Measurements from ENCODE around the gene FEM1B. TPM values are rescaled to one million over a fixed set of nuclear protein-coding genes. Genes with fewer than 3 reads are reported as not detected.

Gene FEM1B
- total and polyA plus RNA-seq, 4 donors, result 39.9 to 128 (median 76.3) TPM

DNA sequence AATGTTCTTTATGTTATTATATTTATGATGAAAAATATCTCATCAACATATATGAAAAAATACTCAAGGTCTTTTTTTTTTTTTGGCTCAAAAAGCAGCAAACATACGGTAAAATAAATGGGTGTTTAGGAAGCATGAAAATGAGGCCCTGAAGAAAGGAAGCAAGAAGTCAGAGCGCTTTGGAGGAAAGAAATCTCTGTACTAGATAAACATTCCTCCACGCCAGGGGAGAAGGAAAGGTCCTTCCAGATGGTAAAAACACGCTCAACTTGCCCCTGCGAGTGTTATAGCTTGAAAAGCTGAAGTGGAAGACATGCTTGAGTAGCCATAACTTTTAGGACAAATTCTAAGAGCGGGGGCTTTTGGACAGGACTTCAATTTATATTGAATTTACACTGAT, 52.9 kb downstream of the FEM1B start:
- peak overlapping the region; percentile 75 for H3K27ac ChIP-seq (ENCODE audit: low read depth, low read length)
- peaks cover 55% of the 10 kb centered on the region for H3K4me1 ChIP-seq (ENCODE audit: control insufficient read depth, insufficient read depth, low read length)
- 10% methylated on average over 2 of the region's 6 CpGs for WGBS (ENCODE audit: insufficient coverage)
- DNase-seq (ENCODE audit: low read depth in 4 of 6, low spot score in 6 of 6), result peak in 2 of 6 donors; percentile 68 to 74
- H3K36me3 ChIP-seq (ENCODE audit: control insufficient read depth, insufficient read depth, low read length), result no peaks in the 10 kb centered on the region
- H3K27me3 ChIP-seq (ENCODE audit: control insufficient read depth, insufficient read depth, low read length), result peaks cover 3% of the 10 kb centered on the region
- no peaks in the 10 kb centered on the region for H3K9me3 ChIP-seq (ENCODE audit: control insufficient read depth, insufficient read depth, low read length)
- no peak overlapping the region for H3K4me3 ChIP-seq (ENCODE audit: low read depth, low read length)

DNA sequence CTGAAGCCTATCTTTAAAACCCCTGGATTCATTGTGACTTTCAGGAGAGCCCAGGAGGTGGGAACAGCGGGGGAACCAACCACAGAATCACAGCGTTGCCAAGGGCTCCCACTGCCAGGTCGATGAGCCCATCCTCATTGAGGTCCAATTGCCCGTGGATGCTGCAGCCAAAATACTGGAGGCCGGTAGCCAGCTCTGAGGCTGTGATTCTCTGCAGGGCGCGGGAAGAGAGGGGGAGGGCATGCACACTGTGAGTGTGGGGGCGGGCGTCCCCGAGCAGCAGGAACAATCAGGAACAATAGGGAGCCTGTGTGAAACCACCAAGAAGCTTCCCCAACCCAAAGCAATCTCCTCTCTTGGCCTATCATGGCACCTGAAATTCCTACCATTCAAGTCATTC, 53.4 kb downstream of the FEM1B start:
- H3K27ac ChIP-seq (ENCODE audit: low read depth, low read length), result peak overlapping the region; percentile 75
- H3K9me3 ChIP-seq (ENCODE audit: control insufficient read depth, insufficient read depth, low read length), result no peaks in the 10 kb centered on the region
- 19% methylated on average over 7 of the region's 10 CpGs for WGBS (ENCODE audit: insufficient coverage)
- peaks cover 60% of the 10 kb centered on the region for H3K4me1 ChIP-seq (ENCODE audit: control insufficient read depth, insufficient read depth, low read length)
- DNase-seq (ENCODE audit: low read depth in 4 of 6, low spot score in 6 of 6), result peak in 3 of 6 donors; percentile 57 to 84 (median 83)
- H3K36me3 ChIP-seq (ENCODE audit: control insufficient read depth, insufficient read depth, low read length), result no peaks in the 10 kb centered on the region
- no peak overlapping the region for H3K4me3 ChIP-seq (ENCODE audit: low read depth, low read length)
- peaks cover 3% of the 10 kb centered on the region for H3K27me3 ChIP-seq (ENCODE audit: control insufficient read depth, insufficient read depth, low read length)

GRCh38 chr15:68332266-68332665, 54.7 kb downstream of the FEM1B start:
- Histone ChIP-seq H3K27ac (ENCODE audit: low read depth, low read length) (no peak overlapping the region), H3K4me1 (ENCODE audit: control insufficient read depth, insufficient read depth, low read length) (peaks cover 60% of the 10 kb centered on the region), H3K9me3 (ENCODE audit: control insufficient read depth, insufficient read depth, low read length) (no peaks in the 10 kb centered on the region), H3K27me3 (ENCODE audit: control insufficient read depth, insufficient read depth, low read length) (no peaks in the 10 kb centered on the region), H3K4me3 (ENCODE audit: low read depth, low read length) (no peak overlapping the region), H3K36me3 (ENCODE audit: control insufficient read depth, insufficient read depth, low read length) (no peaks in the 10 kb centered on the region)
- 89% methylated on average over 16 of the region's 21 CpGs for WGBS (ENCODE audit: insufficient coverage)
- no peak for DNase-seq (ENCODE audit: low read depth in 4 of 6, low spot score in 6 of 6)

DNA sequence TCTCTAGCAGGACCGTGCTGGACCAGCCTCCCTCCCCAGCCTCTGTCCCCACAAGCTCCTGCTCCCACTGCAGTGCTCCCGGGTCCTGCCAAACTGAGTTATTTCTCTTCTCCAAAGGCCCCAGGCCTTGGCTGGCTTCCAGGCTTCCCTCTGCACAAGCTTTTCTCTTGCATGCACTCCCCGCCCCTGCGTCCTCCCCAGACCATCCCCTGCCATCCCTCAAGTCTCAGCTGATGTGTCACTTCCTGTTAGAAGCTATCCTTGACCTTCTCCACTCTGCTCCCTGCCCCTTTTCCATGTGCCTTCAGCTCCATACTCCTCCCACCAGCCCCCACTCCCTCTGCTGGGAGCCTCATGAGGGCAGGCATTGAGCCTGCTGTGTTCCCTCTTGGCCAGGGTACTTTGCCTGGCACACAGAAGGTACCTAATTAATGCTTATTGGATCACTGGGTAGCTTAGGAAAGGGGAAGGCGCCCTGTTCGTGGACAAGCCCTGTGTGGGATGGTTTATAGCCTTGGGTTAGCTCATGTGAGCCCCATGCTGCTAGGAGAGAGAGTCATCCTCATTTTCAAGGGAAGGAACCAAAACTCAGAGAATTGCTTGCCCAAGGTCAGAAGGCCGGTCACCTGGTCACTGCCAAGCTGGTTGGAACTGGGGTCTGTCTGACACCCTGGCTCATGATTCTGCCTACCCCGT, 56.4 kb downstream of the FEM1B start:
- no peaks in the 10 kb centered on the region for H3K9me3 ChIP-seq (ENCODE audit: control insufficient read depth, insufficient read depth, low read length)
- no peak overlapping the region for H3K27ac ChIP-seq (ENCODE audit: low read depth, low read length)
- DNase-seq (ENCODE audit: low read depth in 4 of 6, low spot score in 6 of 6), result peak in 1 of 6 donors; percentile 48
- peaks cover 59% of the 10 kb centered on the region for H3K4me1 ChIP-seq (ENCODE audit: control insufficient read depth, insufficient read depth, low read length)
- no peaks in the 10 kb centered on the region for H3K36me3 ChIP-seq (ENCODE audit: control insufficient read depth, insufficient read depth, low read length)
- H3K27me3 ChIP-seq (ENCODE audit: control insufficient read depth, insufficient read depth, low read length), result no peaks in the 10 kb centered on the region
- H3K4me3 ChIP-seq (ENCODE audit: low read depth, low read length), result no peak overlapping the region
- 48% methylated on average over 7 of the region's 8 CpGs for WGBS (ENCODE audit: insufficient coverage)

DNA sequence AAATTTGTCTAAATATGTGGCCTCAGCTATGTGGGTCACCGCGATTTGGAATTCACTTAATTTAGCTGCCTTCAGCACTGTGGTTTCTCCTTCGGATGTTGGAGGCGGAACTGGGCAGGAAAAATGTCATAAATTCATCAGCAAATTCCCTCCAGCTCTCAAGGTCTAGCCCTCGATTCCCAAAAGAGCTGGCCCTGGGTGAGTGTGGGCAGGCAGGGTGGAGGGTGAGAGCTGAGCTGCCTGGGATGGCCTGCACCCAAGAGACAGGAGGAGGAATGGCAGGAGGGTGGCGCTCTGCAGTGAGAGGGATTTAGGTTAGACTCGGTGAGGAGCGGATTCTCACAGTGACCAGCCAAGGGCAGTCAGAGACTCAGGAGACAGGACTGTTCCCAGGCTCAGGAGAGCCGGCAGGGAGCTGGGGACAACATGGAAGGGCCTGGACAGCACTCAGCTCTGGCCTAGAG, 57.1 kb downstream of the FEM1B start:
- DNase-seq (ENCODE audit: low read depth in 4 of 6, low spot score in 6 of 6), result no peak
- Histone ChIP-seq H3K4me1 (ENCODE audit: control insufficient read depth, insufficient read depth, low read length) (peaks cover 57% of the 10 kb centered on the region), H3K27me3 (ENCODE audit: control insufficient read depth, insufficient read depth, low read length) (no peaks in the 10 kb centered on the region), H3K36me3 (ENCODE audit: control insufficient read depth, insufficient read depth, low read length) (no peaks in the 10 kb centered on the region), H3K4me3 (ENCODE audit: low read depth, low read length) (no peak overlapping the region), H3K9me3 (ENCODE audit: control insufficient read depth, insufficient read depth, low read length) (no peaks in the 10 kb centered on the region), H3K27ac (ENCODE audit: low read depth, low read length) (peak overlapping the region; percentile 76)
- 59% methylated on average over 5 of the region's 9 CpGs for WGBS (ENCODE audit: insufficient coverage)

- H3K27me3 ChIP-seq (ENCODE audit: control insufficient read depth, insufficient read depth, low read length), result no peaks in the 10 kb centered on the region
- no peak overlapping the region for H3K4me3 ChIP-seq (ENCODE audit: low read depth, low read length)
- WGBS (ENCODE audit: insufficient coverage), result 57% methylated on average over 1 of the region's 1 CpG
- DNase-seq (ENCODE audit: low read depth in 4 of 6, low spot score in 6 of 6), result peak in 5 of 6 donors; percentile 63 to 91 (median 69)
- H3K4me1 ChIP-seq (ENCODE audit: control insufficient read depth, insufficient read depth, low read length), result peaks cover 53% of the 10 kb centered on the region
- no peaks in the 10 kb centered on the region for H3K9me3 ChIP-seq (ENCODE audit: control insufficient read depth, insufficient read depth, low read length)
- H3K27ac ChIP-seq (ENCODE audit: low read depth, low read length), result peak overlapping the region; percentile 76
- no peaks in the 10 kb centered on the region for H3K36me3 ChIP-seq (ENCODE audit: control insufficient read depth, insufficient read depth, low read length)
Observed at GRCh38 chr15:68335251-68335650, 57.7 kb downstream of the FEM1B start.

DNA sequence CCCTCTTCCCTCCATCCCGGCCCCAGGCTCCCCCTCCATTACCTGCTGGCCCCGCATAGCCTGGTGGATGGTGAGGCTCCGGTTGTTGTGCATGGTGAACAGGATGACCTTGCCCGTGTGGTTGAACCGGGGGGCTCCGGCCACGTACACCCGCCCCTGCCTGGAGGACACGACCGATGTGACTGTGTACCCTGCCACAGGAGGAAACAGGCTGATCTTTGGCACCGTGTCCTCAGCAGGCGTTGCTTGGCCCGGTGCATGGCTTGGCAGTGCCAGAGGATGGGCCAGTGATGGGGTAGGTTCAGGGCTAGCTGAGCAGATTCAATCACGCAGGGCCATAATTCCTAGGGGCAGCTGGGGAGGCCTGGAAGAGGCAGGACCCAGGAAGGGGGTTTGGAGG, 58.1 kb downstream of the FEM1B start:
- H3K27ac ChIP-seq (ENCODE audit: low read depth, low read length), result peak overlapping the region; percentile 76
- no peaks in the 10 kb centered on the region for H3K9me3 ChIP-seq (ENCODE audit: control insufficient read depth, insufficient read depth, low read length)
- DNase-seq (ENCODE audit: low read depth in 4 of 6, low spot score in 6 of 6), result peak in 2 of 6 donors; percentile 16 to 49
- 63% methylated on average over 12 of the region's 14 CpGs for WGBS (ENCODE audit: insufficient coverage)
- H3K4me1 ChIP-seq (ENCODE audit: control insufficient read depth, insufficient read depth, low read length), result peaks cover 57% of the 10 kb centered on the region
- no peaks in the 10 kb centered on the region for H3K27me3 ChIP-seq (ENCODE audit: control insufficient read depth, insufficient read depth, low read length)
- no peak overlapping the region for H3K4me3 ChIP-seq (ENCODE audit: low read depth, low read length)
- no peaks in the 10 kb centered on the region for H3K36me3 ChIP-seq (ENCODE audit: control insufficient read depth, insufficient read depth, low read length)

GRCh38 chr15:68336516-68336915, 59.0 kb downstream of the FEM1B start:
- H3K4me1 ChIP-seq (ENCODE audit: control insufficient read depth, insufficient read depth, low read length), result peaks cover 57% of the 10 kb centered on the region
- WGBS (ENCODE audit: insufficient coverage), result 79% methylated on average over 4 of the region's 7 CpGs

DNA sequence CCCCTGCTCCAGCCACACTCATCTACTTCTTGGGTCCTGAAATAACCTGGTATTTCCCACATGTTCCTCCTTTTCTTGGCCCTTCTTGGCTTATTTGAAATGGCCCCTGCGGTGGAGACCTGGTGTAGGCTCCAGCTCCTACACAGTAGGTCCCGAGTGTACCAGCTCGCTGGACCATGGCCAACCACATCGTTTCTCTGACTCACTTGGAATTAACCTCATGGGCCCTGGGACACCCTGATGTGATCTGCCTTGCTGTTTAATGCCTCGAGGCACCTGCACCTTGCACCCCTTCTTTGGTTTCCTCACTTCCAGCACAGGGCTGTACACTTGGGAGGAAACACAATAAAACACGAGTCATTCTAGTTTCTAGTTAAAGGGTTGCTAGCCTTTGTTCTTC, 60.3 kb downstream of the FEM1B start:
- no peak overlapping the region for H3K4me3 ChIP-seq (ENCODE audit: low read depth, low read length)
- DNase-seq (ENCODE audit: low read depth in 4 of 6, low spot score in 6 of 6), result no peak
- WGBS (ENCODE audit: insufficient coverage), result 70% methylated on average over 6 of the region's 6 CpGs
- peaks cover 58% of the 10 kb centered on the region for H3K4me1 ChIP-seq (ENCODE audit: control insufficient read depth, insufficient read depth, low read length)
- no peaks in the 10 kb centered on the region for H3K27me3 ChIP-seq (ENCODE audit: control insufficient read depth, insufficient read depth, low read length)
- H3K36me3 ChIP-seq (ENCODE audit: control insufficient read depth, insufficient read depth, low read length), result no peaks in the 10 kb centered on the region
- no peak overlapping the region for H3K27ac ChIP-seq (ENCODE audit: low read depth, low read length)
- no peaks in the 10 kb centered on the region for H3K9me3 ChIP-seq (ENCODE audit: control insufficient read depth, insufficient read depth, low read length)

More at GRCh38 chr15:68336516-68336915, 59.0 kb downstream of the FEM1B start:
- no peaks in the 10 kb centered on the region for H3K36me3 ChIP-seq (ENCODE audit: control insufficient read depth, insufficient read depth, low read length)
- H3K4me3 ChIP-seq (ENCODE audit: low read depth, low read length), result no peak overlapping the region
- H3K27me3 ChIP-seq (ENCODE audit: control insufficient read depth, insufficient read depth, low read length), result no peaks in the 10 kb centered on the region
- no peaks in the 10 kb centered on the region for H3K9me3 ChIP-seq (ENCODE audit: control insufficient read depth, insufficient read depth, low read length)
- H3K27ac ChIP-seq (ENCODE audit: low read depth, low read length), result no peak overlapping the region
- DNase-seq (ENCODE audit: low read depth in 4 of 6, low spot score in 6 of 6), result peak in 2 of 6 donors; percentile 15 to 68

GRCh38 chr15:68339481-68339880, 61.9 kb downstream of the FEM1B start:
- no peaks in the 10 kb centered on the region for H3K27me3 ChIP-seq (ENCODE audit: control insufficient read depth, insufficient read depth, low read length)
- 94% methylated on average over 10 of the region's 10 CpGs for WGBS (ENCODE audit: insufficient coverage)
- H3K27ac ChIP-seq (ENCODE audit: low read depth, low read length), result no peak overlapping the region
- DNase-seq (ENCODE audit: low read depth in 4 of 6, low spot score in 6 of 6), result no peak
- no peaks in the 10 kb centered on the region for H3K9me3 ChIP-seq (ENCODE audit: control insufficient read depth, insufficient read depth, low read length)
- no peak overlapping the region for H3K4me3 ChIP-seq (ENCODE audit: low read depth, low read length)
- H3K36me3 ChIP-seq (ENCODE audit: control insufficient read depth, insufficient read depth, low read length), result no peaks in the 10 kb centered on the region
- H3K4me1 ChIP-seq (ENCODE audit: control insufficient read depth, insufficient read depth, low read length), result peaks cover 52% of the 10 kb centered on the region
